ENCODE measurements around the gene RAN.
"Not testable (repeated sequence)": the region's sequence is repeated elsewhere in the genome, so short reads cannot be mapped to it uniquely, and the experiment has no call there.

The RAN gene

DNA sequence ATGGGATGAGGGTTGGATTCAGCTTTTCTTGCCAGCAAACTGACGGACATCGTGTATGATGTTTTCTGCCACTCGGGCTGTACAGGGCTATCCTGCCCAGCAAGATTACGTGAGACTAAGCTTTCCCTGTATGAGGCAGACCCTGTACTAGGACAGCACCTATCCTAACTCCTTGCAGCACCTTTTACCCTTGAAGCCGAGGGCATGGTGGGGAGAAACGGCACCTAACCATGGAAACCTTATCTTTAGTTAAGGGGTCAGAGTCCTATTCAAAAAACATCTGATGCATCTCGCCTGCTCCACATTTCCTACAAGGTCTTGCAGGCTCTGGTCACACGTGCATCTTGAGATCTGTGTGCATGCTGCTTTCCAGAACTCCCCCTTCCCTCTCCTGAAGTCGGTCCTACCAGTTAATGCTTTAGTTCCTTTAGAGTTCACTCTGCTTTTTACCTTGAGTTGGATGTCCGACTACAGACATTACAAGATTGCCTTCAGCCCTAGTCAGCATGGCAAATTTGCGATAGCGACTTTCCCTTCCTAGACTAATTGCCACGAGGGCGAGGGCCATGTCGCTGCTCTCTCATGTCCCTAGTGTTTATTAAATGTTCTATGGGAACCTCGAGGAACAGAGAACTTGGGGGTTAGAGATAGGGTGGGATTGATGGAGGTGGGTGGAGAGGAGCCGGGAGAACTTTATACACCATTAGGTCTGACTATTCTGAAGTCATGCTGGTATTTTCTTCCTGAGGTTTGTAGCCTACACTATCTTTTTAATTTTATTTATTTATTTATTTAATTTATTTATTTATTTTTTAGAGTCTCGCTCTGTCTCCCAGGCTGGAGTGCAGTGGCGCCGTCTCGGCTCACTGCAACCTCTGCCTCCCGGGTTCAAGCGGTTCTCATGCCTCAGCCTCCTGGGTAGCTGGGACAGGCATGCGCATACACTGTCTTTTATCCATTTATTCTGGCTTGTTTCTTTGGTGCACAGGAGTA, 6.6 kb downstream of the RAN start:
- no peak for DNase-seq

DNA sequence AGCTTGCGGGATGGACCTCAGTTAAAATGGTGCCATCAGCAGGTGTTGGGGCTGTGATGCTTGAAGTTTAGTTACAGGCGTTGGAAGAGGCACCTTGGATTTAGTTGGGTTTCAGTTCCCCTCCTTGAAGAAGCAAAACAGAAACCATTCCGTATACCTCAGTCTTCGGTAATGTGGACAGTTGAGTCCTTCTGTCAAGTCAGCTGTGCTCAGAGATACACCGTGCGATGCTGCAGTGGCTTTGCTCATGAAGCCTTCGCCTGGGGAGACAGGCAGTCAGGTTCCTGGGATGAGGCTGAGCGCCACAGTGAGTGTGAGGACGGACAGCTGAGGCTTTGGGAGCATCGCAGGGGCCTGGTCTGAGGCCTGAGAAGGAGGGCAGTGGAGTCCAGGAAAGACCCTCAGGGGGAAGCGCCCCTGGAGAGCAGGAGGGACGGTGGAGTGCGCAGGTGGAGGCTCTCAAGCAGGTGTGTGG, 7.4 kb downstream of the RAN start:
- no peak for DNase-seq

DNA sequence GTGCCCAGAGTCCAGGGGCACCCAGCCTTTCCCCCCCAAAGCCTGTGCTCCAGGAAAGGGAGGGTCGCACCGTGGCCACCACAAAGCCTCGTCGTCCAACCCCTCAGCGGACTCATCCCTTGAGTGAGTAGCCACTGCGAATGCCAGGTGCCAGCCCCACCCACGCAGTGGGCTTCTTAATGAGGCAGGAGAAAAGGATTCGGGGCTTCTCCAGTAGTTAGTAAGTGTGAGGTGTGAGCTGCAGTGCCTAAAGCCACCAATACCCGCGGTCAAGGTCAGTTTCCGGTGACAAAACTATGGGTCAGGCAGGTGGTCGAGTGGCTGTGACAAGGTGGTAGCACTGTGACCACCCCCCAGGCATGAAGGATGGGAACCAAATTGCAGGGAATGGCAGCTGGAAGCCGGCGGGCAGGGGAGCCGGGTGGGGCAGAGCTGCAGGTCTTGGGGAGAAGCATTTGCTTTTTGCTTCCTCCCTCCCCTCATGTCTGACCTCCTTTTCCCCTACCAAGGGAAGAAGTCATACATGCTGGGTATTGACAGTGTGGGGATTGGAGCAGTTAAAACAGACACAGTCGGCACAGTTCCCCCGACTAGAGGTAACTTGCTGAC, 8.0 kb downstream of the RAN start:
- DNase-seq, result no peak

DNA sequence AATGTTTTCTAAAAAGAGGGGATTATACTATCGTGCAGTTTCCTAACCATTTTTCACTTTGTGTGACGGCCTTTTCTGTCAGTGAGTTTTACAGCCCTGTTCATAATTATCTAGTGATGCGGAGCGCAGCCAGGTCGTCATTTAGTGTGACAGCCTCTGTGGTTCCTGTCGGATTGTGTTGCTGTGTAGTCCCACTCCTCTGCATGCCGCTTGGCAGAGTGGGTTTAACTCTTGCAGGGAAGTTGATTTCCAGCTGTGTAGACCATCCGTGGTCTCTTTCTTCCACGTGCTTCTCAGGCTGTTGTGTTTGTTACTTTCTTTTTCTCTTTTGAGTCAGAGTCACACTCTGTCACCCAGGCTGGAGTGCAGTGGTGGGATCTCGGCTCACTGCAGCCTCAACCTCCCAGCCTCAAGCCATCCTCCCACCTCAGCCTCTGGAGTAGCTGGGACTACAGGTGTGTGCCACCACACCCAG, 8.6 kb downstream of the RAN start:
- no peak for DNase-seq

DNA sequence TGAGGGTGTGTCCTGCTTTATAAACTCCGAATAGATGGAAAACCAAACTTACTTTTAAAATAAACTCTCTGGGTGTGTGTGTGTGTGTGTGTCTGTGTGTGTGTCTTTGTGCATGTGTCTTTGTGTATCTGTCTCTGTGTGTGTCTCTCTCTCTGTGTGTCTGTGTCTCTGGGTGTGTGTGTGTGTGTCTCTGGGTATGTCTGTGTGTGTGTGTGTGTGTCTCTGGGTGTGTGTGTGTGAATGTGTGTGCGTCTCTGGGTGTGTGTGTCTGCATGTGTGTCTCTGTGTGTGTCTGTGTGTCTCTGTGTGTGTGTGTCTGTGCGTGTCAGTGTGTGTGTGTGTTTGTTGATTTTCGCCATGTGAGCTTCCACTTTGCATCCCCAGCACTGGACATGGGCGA, 9.2 kb downstream of the RAN start:
- DNase-seq, result no peak

DNA sequence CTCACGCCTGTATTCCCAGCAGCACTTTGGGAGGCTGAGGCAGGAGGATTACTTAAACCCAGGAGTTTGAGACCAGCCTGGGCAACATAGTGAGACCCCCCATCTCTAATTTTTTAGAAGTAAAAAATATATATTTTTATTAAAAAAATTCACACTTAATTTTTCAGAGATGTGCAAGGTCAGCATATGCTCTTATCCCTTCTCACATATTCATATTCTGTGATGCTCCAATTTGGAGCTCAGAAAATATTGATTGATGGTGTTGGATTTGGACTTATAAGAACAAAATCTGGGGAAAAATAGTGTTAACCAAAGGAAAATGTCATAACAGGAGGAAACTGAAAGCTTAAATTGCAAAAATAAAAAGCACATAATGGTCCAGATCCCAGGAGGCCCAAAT, 9.7 kb downstream of the RAN start:
- DNase-seq, result no peak

DNA sequence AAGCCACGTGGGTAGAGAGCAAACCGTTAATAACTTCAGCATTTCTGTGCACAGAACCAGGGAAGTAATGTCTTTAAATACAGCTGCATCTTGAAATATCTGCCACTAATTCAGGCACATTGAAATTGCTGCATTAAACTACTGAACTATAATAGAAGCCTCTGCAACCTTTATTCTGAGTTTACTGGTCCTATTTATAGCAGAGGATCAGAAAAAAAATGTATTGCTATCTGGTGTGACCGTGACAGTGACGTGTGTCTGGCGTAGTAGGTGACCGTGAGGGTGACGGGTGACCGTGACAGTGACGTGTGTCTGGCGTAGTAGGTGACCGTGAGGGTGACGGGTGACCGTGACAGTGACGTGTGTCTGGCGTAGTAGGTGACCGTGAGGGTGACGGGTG, 15.3 kb downstream of the RAN start:
- DNase-seq, result not testable (repeated sequence)

DNA sequence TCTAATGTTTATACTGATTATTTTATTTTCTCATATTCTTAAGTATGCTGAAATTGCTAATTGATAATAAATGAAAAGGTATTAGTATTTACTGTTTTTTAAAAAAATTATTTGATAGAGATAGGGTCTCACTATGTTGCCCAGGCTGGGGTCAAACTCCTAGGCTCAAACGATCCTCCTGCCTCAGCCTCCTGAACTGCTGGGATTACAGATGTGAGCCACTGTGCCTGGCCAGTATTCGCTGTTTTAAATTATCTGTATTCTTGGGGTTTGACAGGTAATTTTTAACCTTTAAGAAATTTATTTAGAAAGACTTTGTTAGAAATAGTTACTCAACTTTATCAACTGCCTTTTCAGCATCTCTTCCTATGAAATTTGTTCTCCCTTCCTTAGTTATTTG, 32.2 kb downstream of the RAN start:
- no peak for DNase-seq

DNA sequence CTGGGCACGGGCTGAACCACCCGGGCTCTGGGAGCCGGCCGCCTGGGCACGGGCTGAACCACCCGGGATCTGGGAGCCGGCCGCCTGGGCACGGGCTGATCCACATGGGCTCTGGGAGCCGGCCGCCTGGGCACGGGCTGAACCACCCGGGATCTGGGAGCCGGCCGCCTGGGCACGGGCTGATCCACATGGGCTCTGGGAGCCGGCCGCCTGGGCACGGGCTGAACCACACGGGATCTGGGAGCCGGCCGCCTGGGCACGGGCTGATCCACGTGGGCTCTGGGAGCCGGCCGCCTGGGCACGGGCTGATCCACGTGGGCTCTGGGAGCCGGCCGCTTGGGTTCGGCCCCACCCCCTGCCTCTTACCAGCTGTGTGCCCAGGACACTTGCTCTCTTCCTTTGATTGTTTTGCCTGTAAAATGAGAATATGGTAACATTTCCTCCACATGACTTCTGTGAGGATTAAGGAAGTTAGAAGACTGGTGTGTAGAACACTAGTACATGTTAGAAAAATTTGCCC, 33.1 kb downstream of the RAN start:
- DNase-seq, result not testable (repeated sequence)

DNA sequence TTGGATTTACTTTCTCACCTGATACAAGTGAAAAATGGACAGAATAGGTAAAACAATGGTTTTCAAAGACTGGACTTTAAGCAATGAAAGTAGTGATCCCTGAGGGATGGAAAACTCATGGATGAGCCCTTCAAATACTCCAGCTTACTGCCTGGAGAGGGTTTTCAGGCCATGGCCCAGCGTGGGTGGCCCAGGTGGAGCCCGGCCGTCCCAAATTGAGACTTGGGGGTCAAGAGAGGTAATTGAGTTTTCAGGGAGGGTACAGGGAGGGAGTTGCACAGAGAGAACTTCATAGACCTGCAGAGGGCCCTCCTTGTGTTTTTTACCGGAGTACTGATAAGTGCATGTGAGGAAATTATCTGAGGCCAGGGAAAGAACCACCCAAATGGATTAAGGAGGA, 37.2 kb downstream of the RAN start:
- DNase-seq, result no peak

DNA sequence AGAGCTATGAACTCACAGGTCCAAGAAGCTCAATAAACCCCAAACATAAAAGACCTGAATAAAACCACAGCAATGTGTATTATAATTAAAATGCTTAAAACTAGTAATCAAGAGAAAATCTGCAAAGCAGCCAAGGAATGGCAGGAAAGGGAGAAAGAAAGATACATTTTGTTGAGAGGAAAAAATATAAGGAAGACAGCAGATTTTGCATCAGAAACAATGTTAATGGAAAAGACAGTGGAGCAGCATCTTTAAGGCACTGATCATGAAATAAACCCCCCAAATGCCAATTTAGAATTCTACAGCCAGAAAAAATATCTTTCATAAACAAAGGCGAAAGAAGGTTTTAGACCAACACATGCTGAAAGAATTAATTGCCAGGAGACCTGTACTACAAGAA, 39.3 kb downstream of the RAN start:
- DNase-seq, result no peak

DNA sequence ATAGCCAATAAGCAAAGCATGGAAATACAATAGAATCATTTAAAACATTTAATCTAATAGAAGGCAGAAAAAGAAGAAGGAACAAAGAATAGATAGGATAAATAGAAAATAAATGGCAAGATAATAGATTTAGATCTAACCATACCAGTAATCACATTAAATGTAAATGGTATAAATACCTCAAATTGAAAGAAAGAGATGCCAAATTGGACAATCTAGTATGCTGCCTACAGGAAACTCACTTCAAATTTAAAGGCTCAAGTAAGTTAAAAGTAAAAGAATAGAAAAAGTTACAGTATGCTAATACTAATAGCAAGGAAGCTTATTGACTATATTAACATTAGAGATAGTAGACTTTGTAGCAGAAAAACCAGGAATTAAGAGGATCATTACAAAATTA, 40.1 kb downstream of the RAN start:
- no peak for DNase-seq

DNA sequence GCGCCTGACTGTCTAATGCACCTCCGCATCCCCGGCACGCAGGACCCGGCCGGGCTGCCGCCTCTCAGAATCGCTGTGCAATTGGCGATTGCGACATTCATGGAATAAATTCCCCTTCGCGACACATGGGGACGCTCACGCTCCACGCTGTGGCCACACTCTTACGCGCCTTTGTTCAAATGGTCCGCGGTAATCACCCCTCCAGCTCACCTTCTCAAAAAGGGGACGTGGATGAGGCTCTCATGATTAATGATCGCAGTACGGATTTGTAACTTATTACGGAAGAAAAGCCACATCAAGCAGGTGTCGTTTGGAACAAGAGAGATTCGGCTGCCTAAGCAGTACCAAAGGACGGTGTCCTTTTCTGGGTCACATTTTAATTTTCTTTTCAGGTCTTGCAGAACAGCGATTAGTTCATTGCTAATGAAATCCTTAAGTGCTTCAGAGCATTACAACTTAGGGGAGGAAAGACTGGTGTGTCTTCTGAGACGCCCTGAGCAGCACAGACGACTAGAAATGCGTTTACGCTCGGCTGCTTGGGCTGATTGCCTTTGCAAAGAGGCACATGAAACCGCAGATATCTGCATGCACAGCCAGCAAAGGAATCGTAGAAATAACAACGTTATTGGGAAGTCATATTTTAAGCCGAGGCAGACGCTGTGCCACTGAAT, 44.5 kb downstream of the RAN start:
- DNase-seq, result peak; percentile 70

DNA sequence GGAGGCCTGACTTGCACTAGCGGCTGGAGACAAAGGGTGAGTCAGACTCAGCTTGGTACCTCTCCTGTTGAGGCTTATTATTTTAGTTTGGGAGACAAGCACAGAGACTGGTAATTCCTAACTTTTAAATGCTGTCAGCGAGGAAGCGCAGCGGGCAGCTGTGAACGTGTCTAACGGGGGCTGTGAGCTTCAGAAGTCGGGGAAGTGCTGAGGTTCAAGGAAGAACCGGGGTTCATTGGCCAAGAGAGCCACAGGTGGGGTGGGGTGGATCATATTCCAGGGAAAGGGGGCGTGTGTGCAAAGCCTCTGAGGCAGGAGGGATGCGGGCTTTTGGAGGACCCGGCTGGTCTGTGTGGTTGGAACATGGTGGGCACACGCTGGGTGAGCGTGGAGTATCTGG, 45.7 kb downstream of the RAN start:
- no peak for DNase-seq

DNA sequence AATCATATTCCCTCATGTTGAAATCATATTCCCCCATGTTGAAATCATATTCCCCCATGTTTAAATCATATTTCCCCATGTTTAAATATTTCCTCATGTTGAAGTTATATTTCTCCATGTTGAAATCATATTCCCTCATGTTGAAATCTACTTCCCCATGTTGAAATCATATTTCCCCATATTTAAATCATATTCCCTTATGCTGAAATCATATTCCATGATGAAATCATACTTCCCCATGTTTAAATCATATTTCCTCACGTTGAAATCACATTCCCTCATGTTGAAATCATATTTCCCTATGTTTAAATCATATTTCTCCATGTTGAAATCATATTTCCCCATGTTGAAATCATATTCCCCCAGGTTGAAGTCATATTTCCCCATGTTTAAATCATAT, 47.2 kb downstream of the RAN start:
- DNase-seq, result no peak

DNA sequence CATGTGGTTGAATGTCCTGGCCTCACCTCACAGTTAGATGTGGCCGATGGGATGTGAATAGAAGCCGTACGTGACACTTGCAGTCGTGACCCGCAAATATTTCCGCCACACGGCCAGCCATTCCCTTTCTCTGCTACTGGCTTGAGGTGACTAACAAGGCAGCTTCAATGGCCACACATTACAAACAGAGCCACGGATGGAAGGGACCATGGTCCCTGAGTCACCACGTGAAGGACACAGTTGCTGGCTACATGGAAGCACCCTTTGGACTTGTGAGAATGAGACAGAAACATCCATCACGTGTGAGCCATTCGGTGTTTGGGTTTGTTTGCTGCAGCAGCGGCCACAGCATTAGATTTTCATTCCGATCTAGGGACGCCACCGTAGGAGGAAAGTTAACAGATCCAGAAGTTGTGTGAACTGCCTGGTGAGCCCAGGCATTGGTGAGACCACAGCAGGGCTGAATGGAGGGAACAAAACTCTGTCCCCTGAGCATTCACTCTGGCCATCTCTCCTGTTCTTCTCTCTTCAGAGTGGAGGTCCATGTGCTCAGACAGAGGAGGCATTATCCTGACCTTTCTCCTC, 48.3 kb downstream of the RAN start:
- no peak for DNase-seq

DNA sequence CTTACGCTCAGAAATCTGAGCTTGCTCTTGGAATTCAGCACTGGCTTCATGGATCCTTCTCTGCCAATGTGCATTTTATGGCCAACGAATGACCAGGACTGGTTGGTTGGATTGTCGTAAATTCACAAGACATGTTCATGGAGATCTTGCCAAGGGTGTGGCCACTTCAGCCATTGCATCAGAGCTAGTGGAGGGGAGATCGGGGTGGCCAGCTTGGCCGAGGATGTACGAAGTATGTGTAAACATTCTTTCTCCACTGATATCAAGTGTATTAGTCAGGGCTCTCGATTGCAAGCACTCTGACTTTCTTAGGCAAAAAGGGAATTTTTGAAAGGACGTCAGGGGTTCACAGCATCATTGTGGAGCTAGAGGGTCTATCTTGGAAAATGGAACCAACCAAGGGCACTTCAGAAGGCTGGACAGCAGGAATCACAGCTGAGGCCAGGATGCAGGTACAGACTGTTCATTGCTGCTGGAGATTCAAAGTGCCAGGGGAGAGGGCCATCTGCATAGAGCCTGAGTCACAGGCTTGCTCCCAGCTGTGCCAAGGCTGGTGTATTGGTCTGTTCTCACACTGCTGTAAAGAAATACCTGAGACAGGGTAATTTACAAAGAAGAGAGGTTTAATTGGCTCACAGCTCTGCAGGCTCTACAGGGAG, 49.0 kb downstream of the RAN start:
- DNase-seq, result no peak

DNA sequence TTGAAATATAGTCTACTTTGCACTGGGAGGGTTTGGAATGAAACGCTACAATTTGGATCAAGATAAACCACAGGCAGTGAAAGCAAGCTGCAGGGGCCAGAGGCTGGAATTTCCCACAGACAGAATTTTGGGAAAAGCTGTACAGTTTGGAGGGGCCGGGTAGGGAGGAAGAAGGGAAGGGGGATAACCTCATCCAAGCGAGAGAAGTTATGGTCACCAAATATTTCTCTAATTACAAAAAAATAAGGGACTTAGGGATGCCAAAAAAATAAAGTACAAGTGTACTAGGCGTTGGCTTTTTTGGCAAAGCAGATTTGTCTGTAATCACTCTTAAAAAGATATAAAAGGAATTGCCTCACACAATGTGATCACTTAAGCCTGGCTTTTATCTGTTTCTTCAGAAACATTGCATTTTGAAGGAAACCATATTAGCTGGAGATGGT, 50.7 kb downstream of the RAN start:
- peak; percentile 73 for DNase-seq

DNA sequence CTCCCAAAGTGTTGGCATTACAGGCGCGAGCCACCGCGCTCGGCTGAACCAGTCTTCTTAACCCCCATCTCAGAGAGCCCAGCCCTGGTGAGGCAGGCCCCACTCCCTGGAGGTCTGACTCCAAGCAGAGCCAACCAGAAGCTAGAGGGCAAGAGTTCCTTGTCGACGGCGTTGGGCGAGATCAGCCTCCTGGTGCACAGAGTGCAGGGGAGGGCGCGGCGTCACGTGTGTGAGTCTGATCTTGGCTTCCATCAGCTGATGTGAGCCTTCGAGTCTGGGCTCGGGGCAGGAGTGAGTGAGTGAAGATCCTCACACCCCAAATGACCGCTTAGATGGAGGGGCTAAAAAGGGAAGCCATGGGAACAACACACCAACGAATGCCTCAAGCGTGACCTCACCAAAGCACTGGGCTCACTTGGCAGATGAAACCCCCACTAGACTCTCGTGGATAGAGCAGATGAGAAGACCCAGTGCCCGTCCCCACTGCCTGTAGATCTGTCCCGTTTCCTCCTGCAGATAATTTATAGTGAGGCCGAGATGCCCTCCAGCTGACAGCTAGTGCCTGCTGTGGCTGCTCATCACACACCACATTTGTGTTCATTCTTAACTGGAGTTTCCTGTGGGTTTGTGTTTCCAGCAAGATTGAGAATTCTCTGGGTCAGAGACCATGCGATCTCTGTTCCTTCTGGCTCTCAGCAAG, 53.2 kb downstream of the RAN start:
- no peak for DNase-seq

DNA sequence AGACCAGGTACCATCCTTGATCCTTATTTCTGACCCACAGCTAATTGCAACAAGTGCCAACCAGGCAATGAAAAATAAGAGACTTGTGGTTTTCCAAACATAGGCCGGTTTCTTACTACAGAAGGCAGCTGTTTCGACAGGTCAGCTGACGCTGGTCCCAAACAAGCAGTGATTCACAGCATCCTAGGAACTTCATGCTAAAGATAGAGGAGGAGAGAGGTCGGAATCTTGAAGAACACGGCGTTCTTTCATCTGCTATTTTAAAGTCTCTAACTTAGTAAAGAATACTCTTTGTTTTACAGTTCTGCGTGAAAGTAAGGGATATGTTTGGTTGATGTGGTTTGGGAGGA, 53.8 kb downstream of the RAN start:
- DNase-seq, result no peak
